Subcutaneous adipose tissue (tissue), 4 donors: ENCODE measurements around the gene DNAH9. TPM values are rescaled to one million over a fixed set of nuclear protein-coding genes. Genes with fewer than 3 reads are reported as not detected.

Experiments used
- total RNA-seq, 4 donors: library from RNA; depleted of rRNA; stranded (reverse); fragments of >200 nt; gene quantifications; one replicate each; pipeline ENCODE4 v1.1.0, GENCODE V29; 2016
- TF ChIP-seq, protein P1 (sequence below): fragments of 450-650 bp; IDR thresholded peaks from one replicate; pipeline ENCODE4 v1.5.1; 2016; ENCODE audit warnings: low read depth, mild to moderate bottlenecking, control low read depth, antibody characterized with exemption, moderate library complexity

The DNAH9 gene
- total RNA-seq, 4 donors from 2014 or later: 1.5 to 8.9 (median 4.1) TPM

DNA sequence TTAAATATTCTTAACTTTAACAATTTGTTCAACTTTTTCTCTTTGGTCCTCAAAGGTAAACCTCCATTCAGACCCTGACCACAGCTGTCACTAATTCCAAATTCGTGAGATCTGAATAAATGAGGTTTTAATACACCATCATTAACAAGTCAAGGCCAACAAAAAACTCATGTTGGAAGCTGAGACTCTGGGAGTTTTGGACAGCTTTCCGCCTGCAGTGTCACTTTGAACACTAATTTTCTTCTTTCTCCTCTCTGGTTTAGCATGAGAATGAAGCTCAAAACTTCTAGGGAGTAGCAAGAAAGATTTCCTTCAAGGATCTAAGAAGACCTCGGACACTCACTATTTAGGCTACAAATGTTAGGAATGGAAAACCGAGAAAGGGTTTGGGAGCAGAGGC, 32.7 kb upstream of the DNAH9 start:
- TF ChIP-seq, protein P1, sequence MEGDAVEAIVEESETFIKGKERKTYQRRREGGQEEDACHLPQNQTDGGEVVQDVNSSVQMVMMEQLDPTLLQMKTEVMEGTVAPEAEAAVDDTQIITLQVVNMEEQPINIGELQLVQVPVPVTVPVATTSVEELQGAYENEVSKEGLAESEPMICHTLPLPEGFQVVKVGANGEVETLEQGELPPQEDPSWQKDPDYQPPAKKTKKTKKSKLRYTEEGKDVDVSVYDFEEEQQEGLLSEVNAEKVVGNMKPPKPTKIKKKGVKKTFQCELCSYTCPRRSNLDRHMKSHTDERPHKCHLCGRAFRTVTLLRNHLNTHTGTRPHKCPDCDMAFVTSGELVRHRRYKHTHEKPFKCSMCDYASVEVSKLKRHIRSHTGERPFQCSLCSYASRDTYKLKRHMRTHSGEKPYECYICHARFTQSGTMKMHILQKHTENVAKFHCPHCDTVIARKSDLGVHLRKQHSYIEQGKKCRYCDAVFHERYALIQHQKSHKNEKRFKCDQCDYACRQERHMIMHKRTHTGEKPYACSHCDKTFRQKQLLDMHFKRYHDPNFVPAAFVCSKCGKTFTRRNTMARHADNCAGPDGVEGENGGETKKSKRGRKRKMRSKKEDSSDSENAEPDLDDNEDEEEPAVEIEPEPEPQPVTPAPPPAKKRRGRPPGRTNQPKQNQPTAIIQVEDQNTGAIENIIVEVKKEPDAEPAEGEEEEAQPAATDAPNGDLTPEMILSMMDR: no peak

DNA sequence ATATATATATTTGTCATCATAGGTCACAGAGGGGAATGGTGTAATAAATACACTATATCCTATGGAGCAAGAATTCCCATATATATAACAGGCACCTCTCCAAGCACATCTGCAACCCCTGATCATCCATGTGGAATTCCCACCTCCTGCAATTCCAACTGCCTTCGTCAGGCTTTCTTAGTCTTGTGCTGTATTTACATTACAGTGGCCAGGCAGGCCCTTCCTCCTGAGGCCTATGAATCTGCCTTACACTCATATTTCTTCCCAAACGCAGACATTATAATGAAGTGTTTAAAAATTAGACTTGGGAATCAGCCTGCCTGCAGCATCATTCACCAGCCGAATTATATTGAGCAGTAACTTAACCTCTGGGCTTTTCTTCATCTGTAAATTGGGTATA, 19.3 kb upstream of the DNAH9 start:
- TF ChIP-seq, protein P1: no peak

DNA sequence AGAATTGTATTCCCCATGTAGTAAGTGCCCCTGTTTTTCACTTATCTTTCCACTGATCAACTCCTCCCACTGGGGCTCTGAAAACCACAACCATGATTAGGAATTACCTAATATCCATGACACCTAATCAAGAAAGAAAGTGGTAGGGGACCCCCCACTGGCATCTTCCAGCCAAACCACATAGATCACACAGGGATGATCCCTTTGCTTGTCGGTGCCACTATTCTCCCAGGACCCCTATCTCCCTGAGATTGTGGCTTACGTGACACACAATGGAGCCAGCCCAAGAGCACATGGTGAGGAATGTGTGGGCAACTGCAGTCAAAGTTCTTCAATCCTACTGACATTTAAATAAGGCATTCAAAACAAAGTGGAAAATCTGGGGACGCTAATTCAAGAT, 17.6 kb upstream of the DNAH9 start:
- TF ChIP-seq, protein P1: no peak

DNA sequence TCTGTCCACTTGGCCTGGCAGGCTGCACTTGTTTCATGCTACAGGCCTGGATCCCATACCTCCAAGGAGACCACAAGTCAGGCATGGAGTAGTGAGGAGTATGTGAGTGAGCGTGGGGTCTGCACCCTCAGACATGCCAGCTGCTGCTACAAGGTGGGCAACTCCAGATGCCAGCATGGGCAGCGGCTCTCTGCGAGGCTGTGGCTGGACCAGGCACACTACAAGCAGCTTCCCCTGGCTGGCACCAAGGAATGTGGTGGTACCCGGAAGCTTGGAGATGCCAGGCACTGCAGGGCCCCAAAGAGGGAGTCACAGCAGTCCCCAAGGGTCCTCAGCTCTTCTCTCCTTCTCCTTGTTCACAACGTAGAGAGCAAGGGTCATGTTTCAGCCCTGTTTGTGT, 16.1 kb upstream of the DNAH9 start:
- TF ChIP-seq, protein P1: no peak

DNA sequence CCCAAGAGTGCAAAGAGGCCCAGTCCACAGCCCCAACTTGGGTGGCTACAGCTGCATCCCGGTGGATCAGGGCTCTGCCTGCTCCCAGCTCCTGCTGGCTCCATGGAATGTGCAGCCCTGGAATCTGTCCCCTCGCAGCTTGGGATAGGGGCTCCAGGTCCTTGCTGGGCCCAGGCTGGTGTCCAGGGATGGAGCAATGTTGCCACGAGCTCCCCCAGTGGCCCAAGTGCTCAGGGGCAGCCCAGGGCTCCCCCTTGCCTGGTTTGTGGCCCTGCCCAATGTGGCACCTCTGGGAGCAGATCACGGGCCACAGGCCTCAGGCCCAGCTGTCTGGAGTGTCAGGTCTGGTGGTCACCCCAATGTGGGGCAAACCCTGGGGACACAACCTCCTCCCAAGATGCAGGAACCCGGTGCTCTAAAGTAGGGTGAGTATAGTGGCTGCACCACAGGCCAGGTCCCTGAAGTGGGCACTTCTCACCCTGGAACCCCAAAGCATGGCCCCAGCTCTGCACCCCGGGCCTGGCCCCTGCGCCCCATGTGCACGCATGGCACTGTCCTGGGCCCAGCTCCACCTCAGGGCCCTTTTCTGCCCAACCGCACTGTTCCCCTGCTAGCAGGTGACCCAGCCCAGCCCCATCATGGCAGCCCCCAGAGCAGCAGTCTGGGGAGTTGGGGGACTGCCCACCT, 14.8 kb upstream of the DNAH9 start:
- TF ChIP-seq, protein P1: no peak

DNA sequence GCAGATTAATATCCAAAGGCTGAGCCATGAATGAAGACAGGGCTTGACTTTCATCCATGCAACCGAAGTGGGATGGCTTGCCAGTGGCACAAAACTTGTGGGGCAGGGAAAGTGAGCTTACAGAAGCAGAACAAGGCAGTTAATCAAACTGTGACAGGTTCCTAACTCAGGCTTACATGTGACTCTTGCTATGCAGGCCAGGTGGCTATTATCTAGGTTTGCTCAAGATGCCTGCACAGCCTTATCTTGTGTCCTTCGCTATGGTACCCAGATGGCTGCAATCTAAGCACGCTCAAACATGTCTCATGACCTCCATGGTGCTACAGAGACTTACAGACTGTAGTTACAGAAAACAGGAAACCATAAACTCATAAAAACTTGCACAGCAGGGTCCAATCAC, 8.6 kb upstream of the DNAH9 start:
- TF ChIP-seq, protein P1: no peak

DNA sequence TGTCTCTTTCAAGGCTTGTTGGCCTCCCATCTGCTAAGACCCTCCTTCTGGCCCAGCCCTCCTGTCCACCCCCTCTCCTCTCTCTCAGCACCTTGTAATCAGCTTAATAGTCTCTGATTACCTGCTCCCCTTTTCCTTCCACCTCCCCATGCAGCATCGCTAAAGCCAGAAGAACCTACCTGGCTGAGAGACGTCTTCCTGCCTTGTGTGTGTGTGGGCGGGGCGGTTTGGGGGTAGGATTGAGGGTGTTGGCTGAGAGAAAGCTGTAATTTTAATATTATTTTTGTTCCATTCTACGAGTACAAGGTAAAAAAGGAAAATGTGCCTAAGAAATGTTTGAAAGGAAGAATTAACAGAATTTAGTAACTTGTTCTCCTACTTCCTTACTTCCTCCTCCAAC, 3.4 kb downstream of the DNAH9 start:
- TF ChIP-seq, protein P1: no peak
